Keratinocyte (primary cell): ENCODE measurements around the gene ATP13A5. TPM values are rescaled to one million over a fixed set of nuclear protein-coding genes. Genes with fewer than 3 reads are reported as not detected.

Source experiments
- DNase-seq: peaks from one replicate; pipeline ENCODE4 v3.0.0-alpha.2; 2011; ENCODE audit warnings: low read depth, missing footprints, low spot score
- FAIRE-seq: peaks from 2 replicates; lab custom pipeline; 2011; peaks lifted over from hg19 to GRCh38; lab: Jason Lieb, UNC
- H2AFZ ChIP-seq: 2 replicates; pipeline ENCODE4 v1.6.0; 2012; ENCODE audit warnings: low read length, control low read depth, inconsistent platforms; ENCODE audit not compliant: control insufficient read depth
- H3K27ac ChIP-seq: 2 replicates; pipeline ENCODE4 v1.5.1; 2011; ENCODE audit warnings: low read length; ENCODE audit not compliant: control insufficient read depth, insufficient read depth
- H3K27me3 ChIP-seq: 3 replicates; pipeline ENCODE4 v1.6.0; 2011; ENCODE audit warnings: low read length; ENCODE audit not compliant: control insufficient read depth, insufficient read depth; ENCODE audit errors: extremely low read depth
- H3K36me3 ChIP-seq, 2 experiments: 2 replicates in 1 of 2; 3 replicates in 1 of 2; pipeline ENCODE4 v1.5.1; 2011; ENCODE audit warnings: low read length in 2 of 2, mild to moderate bottlenecking in 1 of 2; ENCODE audit not compliant: control insufficient read depth in 2 of 2, insufficient read depth in 2 of 2; ENCODE audit errors: extremely low read depth in 1 of 2
- H3K4me1 ChIP-seq: 3 replicates; pipeline ENCODE4 v1.5.1; 2011; ENCODE audit warnings: low read length; ENCODE audit not compliant: control insufficient read depth, insufficient read depth; ENCODE audit errors: extremely low read depth
- H3K4me2 ChIP-seq: 3 replicates; pipeline ENCODE4 v1.6.0; 2011; ENCODE audit warnings: low read depth, low read length; ENCODE audit not compliant: control insufficient read depth, insufficient read depth; ENCODE audit errors: extremely low read depth
- H3K4me3 ChIP-seq, 3 experiments: fragments of 200-600 bp in 1 of 3; sonication (generic) in 1 of 3; 2 replicates in 2 of 3; 3 replicates in 1 of 3; pipeline ENCODE4 v1.5.1; 2011 to 2016; ENCODE audit warnings: low read length in 3 of 3, mild to moderate bottlenecking in 3 of 3, control low read depth in 2 of 3, inconsistent platforms in 1 of 3, low read depth in 1 of 3, mixed read lengths in 1 of 3, mixed run types in 1 of 3, moderate library complexity in 1 of 3; ENCODE audit not compliant: control insufficient read depth in 2 of 3, insufficient read depth in 2 of 3; ENCODE audit errors: extremely low read depth in 1 of 3
- H3K79me2 ChIP-seq: 2 replicates; pipeline ENCODE4 v1.6.0; 2012; ENCODE audit warnings: low read length; ENCODE audit not compliant: control insufficient read depth, insufficient read depth
- H3K9ac ChIP-seq: 3 replicates; pipeline ENCODE4 v1.6.0; 2011; ENCODE audit warnings: low read length; ENCODE audit not compliant: control insufficient read depth, insufficient read depth; ENCODE audit errors: extremely low read depth
- H3K9me1 ChIP-seq: 3 replicates; pipeline ENCODE4 v1.6.0; 2011; ENCODE audit warnings: low read length; ENCODE audit not compliant: control insufficient read depth, insufficient read depth; ENCODE audit errors: extremely low read depth
- H3K9me3 ChIP-seq: 2 replicates; pipeline ENCODE4 v1.5.1; 2012; ENCODE audit warnings: low read depth, low read length; ENCODE audit not compliant: control insufficient read depth
- H4K20me1 ChIP-seq: 3 replicates; pipeline ENCODE4 v1.6.0; 2011; ENCODE audit warnings: low read length; ENCODE audit not compliant: control insufficient read depth, insufficient read depth; ENCODE audit errors: extremely low read depth
- CTCF ChIP-seq, 3 experiments: IDR thresholded peaks in 1 of 3; conservative IDR thresholded peaks in 1 of 3; optimal IDR thresholded peaks in 1 of 3; 2 replicates in 2 of 3; 3 replicates in 1 of 3; pipeline versions ENCODE3 to v1.5.1; 2011; ENCODE audit warnings: low read length in 3 of 3, mild to moderate bottlenecking in 3 of 3, moderate library complexity in 2 of 3, control low read depth in 1 of 3, inconsistent platforms in 1 of 3; ENCODE audit not compliant: insufficient read depth in 2 of 3; ENCODE audit errors: extremely low read depth in 1 of 3
- EZH2 ChIP-seq: IDR thresholded peaks from one replicate; pipeline ENCODE4 v1.6.1; 2012; ENCODE audit warnings: inconsistent platforms, mild to moderate bottlenecking, low read length, moderate library complexity
- dilution Hi-C: fragments of 300-500 bp; cut with MboI; formaldehyde crosslinking; loops from one replicate; pipeline ENCODE4 v1.7.0; 2020; ENCODE audit warnings: low sequenced_read_pairs; ENCODE audit not compliant: extremely low pct_ligation_motif_present
- polyA plus RNA-seq, 5 experiments: library from polyadenylated mRNA; depleted of rRNA in 3 of 5; stranded (reverse) in 3 of 5; stranded (forward) in 1 of 5; unstranded in 1 of 5; fragments of >200 nt; gene quantifications; 1 replicate in 1 of 5; 2 replicates in 3 of 5; 3 replicates in 1 of 5; pipeline versions ENCODE4 v1.2.1 to v1.2.3, GENCODE V29; 2011 to 2012; ENCODE audit warnings: missing spikeins in 2 of 5, low read depth in 1 of 5, low replicate concordance in 1 of 5

Gene ATP13A5
- polyA plus RNA-seq, 1 donor (not counting 4 experiments of a cell fraction or from before 2014, with no cell fraction given) = not detected

GRCh38 chr3:193262707-193263106, 115.8 kb downstream of the ATP13A5 start:
- Histone ChIP-seq H3K36me3 (no peaks in the 10 kb centered on the region), H2AFZ (no peak overlapping the region), H3K4me2 (no peak overlapping the region), H3K9ac (no peak overlapping the region), H3K4me1 (no peaks in the 10 kb centered on the region), H3K27ac (no peak overlapping the region), H3K9me1 (no peaks in the 10 kb centered on the region), H4K20me1 (no peaks in the 10 kb centered on the region), H3K9me3 (no peaks in the 10 kb centered on the region), H3K27me3 (no peaks in the 10 kb centered on the region), H3K4me3 (no peak overlapping the region), H3K79me2 (no peaks in the 10 kb centered on the region)
- DNase-seq (no peak), FAIRE-seq (no peak)
- dilution Hi-C loops = no loop called here
- TF ChIP-seq EZH2 (no peak), CTCF (optimal IDR thresholded peaks at IDR 0.05 in 1 of 3, IDR thresholded peaks at IDR 0.05 in 1 of 3, conservative IDR thresholded peaks at IDR 0.05 in 1 of 3; ENCODE audit: extremely low read depth in 1 of 3, insufficient read depth in 2 of 3, low read length in 3 of 3) (no peak)

DNA sequence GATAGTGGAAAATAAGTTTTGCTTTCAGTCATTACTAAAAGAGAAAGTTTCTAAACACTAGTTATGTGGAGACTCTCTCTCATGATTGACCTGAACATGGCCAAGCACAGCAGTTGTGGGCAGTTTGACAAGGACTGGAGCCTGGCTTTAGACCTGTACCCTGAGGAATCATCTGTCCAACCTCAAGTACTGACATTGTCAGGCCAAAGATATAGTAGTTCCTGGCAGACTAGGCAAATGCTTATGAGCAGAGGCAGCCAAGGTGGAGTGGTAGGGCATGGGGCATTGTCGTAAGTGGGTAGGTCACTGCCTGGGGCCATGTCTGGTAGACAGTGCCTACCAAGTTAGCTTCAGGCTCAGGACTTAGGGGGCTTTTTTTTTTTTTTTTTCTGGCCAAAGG, 116.6 kb downstream of the ATP13A5 start:
- no peaks in the 10 kb centered on the region for H3K4me1 ChIP-seq
- H3K4me3 ChIP-seq = no peak overlapping the region
- no peaks in the 10 kb centered on the region for H3K27me3 ChIP-seq
- dilution Hi-C loops = no loop called here
- H3K4me2 ChIP-seq = no peak overlapping the region
- H3K36me3 ChIP-seq = no peaks in the 10 kb centered on the region
- no peak for DNase-seq
- no peaks in the 10 kb centered on the region for H3K9me1 ChIP-seq
- TF ChIP-seq CTCF (optimal IDR thresholded peaks at IDR 0.05 in 1 of 3, IDR thresholded peaks at IDR 0.05 in 1 of 3, conservative IDR thresholded peaks at IDR 0.05 in 1 of 3; ENCODE audit: extremely low read depth in 1 of 3, insufficient read depth in 2 of 3, low read length in 3 of 3) (no peak), EZH2 (no peak)
- H3K27ac ChIP-seq = no peak overlapping the region
- H4K20me1 ChIP-seq = no peaks in the 10 kb centered on the region
- no peak overlapping the region for H2AFZ ChIP-seq
- no peaks in the 10 kb centered on the region for H3K9me3 ChIP-seq
- no peak overlapping the region for H3K9ac ChIP-seq
- FAIRE-seq = no peak
- no peaks in the 10 kb centered on the region for H3K79me2 ChIP-seq
